ENCODE measurements around the gene SHKBP1.
"Not testable (repeated sequence)": the region's sequence is repeated elsewhere in the genome, so short reads cannot be mapped to it uniquely, and the experiment has no call there.

The SHKBP1 gene, protein sequence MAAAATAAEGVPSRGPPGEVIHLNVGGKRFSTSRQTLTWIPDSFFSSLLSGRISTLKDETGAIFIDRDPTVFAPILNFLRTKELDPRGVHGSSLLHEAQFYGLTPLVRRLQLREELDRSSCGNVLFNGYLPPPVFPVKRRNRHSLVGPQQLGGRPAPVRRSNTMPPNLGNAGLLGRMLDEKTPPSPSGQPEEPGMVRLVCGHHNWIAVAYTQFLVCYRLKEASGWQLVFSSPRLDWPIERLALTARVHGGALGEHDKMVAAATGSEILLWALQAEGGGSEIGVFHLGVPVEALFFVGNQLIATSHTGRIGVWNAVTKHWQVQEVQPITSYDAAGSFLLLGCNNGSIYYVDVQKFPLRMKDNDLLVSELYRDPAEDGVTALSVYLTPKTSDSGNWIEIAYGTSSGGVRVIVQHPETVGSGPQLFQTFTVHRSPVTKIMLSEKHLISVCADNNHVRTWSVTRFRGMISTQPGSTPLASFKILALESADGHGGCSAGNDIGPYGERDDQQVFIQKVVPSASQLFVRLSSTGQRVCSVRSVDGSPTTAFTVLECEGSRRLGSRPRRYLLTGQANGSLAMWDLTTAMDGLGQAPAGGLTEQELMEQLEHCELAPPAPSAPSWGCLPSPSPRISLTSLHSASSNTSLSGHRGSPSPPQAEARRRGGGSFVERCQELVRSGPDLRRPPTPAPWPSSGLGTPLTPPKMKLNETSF

DNA sequence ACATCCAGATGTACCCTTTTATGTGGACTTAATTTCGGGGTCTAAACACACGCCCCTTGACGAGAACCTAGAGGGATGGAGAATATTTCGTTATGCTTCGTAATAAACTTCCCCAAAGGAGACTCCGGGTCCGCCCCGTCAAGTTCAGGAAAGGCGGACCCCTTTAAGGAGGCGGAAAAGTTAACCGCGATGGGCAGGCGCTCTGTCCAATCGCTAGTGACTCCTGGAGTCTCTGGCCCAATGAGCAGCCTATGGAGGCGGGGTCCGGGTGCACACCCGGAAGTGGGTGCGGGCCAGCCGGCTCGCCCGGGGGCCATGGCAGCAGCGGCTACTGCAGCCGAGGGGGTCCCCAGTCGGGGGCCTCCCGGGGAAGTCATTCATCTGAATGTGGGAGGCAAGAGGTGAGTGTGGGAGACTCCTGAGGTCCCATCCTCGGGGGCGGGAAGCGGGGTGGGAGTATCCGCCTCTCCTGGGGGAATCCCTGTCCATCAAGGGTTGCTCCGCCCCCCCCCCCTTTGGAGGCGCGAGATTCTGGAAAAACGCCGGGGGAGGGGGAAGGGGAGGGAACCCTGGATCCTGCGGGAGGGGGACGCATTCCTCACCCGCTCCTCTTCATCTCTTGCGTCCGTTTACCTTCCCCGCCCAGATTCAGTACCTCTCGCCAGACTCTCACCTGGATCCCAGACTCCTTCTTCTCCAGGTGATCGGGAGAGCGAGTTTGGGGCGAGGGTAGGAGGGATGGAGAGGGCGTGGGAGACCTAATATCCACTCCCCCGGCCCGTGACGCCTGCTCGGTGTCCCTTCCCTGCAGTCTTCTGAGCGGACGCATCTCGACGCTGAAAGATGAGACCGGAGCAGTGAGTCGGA is at the start of gene SHKBP1:
Gene SHKBP1, plus strand, starts transcription at position 289 of the 867 bp plus-strand sequence. Its CDS starts 27 bp downstream, at position 316.
- peak; percentile 90 for DNase-seq (ENCODE audit: low read depth)

DNA sequence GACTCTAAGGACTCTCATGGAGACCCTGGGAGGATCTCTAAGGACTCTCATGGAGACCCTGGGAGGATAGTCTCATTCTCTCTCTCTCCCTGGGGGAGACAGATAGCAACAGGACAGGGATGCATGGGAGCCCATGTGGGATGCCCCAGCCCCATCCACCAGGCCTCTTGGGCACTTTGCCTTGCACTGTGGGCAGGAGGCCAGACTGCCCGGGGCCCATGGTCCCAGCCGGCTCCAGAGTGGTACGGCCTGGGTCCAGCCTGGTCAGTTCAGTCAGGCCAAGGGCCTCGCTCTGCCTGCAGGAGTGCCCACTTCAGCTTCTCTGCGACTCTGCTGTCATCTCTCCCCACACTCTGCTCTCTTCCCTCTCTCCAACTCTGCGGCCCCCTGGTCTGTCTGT is 48.6 kb upstream of the SHKBP1 start:
- no peak for DNase-seq (ENCODE audit: low read depth)

DNA sequence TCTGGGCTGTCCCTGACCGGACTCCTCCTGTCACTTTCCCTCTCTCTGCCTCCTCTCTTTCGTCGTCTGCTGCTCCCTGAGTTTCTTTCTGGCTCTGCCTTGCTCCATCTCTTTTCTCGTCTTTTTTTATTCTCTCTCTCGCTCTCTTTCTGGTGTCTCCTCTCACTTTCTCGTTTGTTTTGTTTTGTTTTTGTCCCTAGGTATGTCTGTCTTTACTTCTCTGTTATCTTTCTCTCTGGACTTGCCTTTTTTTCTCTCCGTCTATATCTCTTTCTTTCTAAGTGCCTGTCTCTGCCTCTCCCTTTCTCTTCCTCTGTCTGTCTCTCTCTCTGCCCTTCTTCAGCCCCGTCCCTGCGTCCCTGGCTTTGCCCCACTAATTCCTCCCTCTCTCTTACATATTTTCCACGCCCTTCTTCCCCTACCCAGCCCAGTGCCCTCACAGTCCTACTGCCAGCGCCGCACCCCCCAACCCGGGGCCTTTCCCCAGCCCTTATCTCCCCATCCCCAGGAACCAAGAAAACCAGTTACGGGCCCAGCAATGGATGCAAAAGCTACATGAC is 48.1 kb upstream of the SHKBP1 start:
- DNase-seq (ENCODE audit: low read depth), result no peak

DNA sequence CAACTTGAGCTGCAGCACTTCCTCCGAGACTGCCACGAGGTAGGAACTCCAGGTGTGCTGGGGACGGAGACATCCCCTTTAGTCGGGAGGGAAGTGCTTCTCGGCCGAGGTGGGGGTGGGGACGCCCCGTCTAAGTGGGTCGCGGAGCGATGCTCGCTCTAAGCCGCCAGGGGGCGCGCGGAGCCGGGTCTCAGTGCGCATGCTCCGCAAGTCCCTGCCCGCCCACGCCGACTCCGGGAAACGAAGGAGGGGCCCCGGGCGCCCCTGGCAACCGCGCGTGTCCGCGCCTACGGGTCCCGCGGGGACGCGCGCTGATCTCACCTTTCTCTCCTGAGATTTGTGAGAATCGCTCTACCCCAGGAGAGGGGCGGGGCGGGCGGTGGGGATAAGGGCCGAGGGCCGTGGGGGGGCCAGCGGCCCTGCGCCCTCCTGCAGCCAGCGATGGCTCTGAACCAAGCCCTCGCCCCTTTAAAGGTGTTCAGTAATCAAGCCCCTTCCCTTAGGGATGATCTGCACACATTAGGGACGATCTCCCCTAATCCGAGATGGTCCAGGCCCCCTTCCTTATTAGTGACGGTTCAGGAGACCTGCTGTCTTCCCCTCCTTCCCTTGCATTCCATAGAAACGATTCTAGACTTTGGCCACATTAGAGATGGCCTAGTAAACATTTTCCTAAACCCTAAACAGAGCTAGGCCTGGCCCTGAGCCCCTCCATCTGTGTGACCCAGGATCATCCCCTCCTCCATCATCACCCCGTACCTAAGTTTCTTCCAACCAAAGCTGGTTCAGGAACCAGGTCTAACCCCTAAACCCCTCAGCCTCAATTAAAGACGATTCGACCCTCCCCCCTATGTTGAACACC is 47.3 kb upstream of the SHKBP1 start:
- peak; percentile 85 for DNase-seq (ENCODE audit: low read depth)

GRCh38 chr19:40530091-40530901 is 46.4 kb upstream of the SHKBP1 start:
- DNase-seq (ENCODE audit: low read depth), result no peak

- no peak for DNase-seq (ENCODE audit: low read depth)
Measured at GRCh38 chr19:40533508-40533907, 43.2 kb upstream of the SHKBP1 start.

DNA sequence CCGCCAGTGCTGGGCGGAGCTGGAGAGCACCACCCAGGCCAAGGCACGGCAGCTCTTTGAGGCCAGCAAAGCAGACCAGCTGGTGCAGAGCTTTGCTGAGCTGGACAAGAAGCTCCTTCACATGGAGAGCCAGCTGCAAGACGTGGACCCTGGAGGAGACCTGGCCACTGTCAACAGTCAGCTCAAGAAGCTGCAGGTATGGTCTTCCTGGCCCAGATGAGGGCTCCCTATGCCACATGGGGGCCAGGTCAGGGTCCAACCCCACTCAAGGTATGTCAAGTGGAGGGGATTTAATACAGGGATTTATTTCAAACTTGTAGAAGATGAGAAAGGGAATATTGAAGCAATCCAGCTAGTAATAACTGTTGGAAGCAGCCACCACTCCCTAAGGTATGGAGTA is 42.5 kb upstream of the SHKBP1 start:
- DNase-seq (ENCODE audit: low read depth), result no peak

GRCh38 chr19:40539070-40539469 is 37.6 kb upstream of the SHKBP1 start:
- no peak for DNase-seq (ENCODE audit: low read depth)

DNA sequence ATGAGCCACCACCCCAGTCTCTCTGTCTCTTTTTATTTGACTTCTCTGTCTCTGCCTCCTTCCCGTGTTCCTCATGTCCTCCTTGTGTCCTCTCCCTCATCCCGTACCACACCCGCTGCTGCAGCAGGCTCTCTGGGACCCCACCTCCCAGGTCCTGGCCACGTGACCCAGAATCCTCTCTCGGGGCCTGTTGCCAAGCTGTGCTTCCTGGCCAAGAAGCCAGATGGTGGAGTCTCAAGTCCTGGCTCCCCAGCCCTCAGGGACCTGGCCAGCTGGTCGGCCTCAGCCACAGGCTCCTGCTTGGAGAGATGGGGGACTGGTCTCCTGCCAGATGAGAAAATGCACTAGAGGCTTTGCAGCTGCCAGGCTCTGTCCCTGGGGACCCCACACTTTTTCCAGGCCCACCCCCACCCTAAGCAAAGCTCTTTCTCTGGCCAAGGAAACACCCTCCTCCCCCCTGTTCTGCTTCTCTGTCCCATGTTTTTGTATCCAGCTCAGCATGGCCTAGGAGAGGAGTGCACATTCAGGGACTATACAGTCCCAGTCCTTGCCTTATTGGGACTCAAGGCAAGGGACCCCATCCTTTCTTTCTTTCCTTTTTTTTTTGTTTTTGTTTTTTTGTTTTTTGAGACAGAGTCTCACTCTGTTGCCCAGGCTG is 34.3 kb upstream of the SHKBP1 start:
- DNase-seq (ENCODE audit: low read depth), result no peak

DNA sequence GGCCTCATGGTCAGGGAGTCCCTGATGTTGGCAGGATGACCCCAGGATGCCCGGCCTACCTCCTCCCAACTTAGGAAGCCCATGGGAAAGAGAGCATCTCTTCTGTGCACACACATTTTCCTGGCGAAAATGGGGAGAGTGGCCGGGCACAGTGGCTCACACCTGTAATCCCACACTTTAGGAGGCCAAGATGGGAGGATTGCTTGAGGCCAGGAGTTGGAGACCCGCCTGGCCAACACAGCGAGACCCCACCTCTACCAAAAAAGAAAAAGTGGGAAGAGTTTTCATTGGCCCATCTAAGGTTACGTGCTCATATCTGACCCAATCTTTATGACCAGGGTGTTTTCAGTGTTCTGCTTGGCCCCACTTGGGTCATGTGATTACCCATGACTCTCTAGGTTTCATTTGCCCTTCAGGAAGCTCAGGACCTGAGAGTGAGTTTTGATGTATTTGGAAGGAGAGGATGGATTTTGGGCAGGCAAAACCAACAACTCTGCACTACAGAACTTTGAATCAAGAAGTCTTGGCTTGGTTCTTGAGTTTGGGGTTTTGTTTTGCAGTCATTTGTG is 33.6 kb upstream of the SHKBP1 start:
- no peak for DNase-seq (ENCODE audit: low read depth)

DNA sequence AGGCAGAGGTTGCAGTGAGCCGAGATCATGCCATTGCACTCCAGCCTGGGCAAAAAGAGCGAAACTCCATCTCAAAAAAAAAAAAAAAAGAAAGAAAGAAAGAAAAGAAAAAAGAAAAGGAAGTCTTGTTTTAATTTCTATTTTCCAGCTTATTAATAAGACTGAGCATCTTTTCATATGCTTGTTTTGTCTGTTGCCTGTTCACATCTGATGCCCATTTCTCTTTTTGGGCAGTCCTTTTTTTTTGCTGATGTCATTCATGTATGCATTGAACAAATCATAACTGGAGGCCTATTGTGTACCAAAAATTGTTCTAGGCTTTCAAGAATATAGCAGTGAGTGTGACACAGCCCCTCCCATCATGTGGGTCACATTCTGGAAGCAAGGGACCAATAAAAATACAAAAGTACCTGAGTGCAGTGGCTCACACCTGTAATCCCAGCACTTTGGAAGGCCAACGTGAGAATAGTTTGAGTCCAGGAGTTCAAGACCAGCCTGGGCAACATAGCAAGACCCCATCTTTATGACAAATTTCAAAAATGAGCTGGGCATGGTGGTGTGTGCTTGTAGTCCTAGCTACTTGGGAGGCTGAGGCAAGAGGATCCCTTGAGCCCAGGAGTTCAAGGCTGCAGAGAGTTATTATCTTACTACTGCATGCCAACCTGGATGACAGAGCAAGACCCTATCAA is 30.4 kb upstream of the SHKBP1 start:
- DNase-seq (ENCODE audit: low read depth), result not testable (repeated sequence)

DNA sequence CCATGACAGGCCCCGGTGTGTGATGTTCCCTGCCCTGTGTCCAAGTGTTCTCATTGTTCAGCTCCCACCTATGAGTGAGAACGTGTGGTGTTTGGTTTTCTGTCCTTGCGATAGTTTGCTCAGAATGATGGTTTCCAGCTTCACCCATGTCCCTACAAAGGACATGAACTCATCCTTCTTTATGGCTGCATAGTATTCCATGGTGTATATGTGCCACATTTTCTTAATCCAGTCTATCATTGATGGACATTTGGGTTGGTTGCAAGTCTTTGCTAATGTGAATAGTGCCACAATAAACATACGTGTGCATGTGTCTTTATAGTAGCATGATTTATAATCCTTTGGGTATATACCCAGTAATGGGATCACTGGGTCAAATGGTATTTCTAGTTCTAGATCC is 29.5 kb upstream of the SHKBP1 start:
- DNase-seq (ENCODE audit: low read depth), result not testable (repeated sequence)

- DNase-seq (ENCODE audit: low read depth), result no peak
Measured at GRCh38 chr19:40547836-40548235, 28.8 kb upstream of the SHKBP1 start.

DNA sequence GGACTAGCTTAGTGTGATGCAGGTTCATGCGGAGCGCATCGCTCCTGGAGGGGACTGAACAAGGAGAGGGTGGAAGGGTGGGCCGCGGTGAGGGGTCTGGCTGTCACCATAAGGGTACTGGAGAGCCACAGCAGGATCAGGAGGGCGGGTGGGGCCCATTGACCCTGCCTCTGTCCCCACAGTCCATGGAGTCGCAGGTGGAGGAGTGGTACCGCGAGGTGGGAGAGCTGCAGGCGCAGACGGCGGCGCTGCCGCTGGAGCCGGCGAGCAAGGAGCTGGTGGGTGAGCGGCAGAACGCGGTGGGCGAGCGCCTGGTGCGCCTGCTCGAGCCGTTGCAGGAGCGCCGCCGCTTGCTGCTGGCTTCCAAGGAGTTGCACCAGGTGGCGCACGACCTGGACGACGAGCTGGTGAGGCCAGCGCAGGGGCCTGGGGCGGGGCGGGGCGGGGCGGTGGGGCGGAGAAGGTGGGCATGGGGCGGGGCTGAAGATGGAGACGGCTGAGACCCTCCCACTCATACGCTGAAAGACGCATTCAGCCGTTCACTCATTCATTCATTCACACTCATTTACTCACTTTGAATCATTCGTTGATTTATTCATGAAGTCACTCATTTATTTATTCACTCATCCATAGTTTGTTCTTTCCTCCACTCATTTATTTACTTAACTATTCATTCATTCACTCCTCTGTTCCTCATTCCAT is 27.5 kb upstream of the SHKBP1 start:
- DNase-seq (ENCODE audit: low read depth), result peak; percentile 64

GRCh38 chr19:40550951-40551350 is 25.7 kb upstream of the SHKBP1 start:
- no peak for DNase-seq (ENCODE audit: low read depth)

- DNase-seq (ENCODE audit: low read depth), result no peak
Measured at GRCh38 chr19:40552848-40553247, 23.8 kb upstream of the SHKBP1 start.

DNA sequence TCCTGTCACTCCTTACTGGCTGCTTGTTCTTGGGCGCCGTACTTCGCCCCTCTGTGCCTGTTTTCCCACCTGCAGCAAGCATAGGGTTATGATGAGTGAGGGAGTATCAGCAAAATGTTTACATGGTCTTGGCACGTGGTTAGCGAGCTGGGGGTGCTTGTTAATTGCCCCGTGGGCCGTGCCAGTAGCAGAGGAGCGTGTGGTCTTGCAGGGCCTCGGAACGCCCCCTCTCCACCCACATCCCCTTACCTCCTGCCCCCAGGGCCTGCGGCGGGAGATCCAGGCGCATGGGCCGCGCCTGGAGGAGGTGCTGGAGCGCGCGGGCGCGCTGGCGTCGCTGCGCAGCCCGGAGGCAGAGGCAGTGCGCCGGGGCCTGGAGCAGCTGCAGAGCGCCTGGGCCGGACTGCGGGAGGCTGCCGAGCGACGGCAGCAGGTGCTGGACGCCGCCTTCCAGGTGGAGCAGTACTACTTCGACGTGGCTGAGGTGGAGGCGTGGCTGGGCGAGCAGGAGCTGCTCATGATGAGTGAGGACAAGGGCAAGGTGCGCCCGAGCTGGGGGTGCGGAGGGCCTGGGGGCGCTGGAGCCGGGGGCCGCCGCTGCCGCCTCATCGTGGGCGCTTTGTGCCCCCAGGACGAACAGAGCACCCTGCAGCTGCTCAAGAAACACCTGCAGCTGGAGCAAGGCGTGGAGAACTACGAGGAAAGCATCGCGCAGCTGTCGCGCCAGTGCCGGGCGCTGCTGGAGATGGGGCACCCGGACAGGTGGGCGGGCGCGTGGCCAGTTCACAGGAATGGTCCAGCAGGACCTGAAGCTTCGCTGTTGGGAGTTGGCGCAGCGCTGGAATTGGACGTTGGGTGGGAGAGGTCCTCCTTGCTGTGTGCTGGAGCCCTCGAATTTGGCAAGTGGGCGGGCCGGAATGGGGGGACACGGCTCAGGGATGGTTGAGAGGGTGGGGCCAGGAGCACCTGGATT is 22.5 kb upstream of the SHKBP1 start:
- DNase-seq (ENCODE audit: low read depth), result no peak

All from activated T-cell treated with anti-CD3 and anti-CD28 coated beads for 1 hour (primary cell).